HepG2 (cell line): ENCODE measurements around the gene TRIM62. TPM values are rescaled to one million over a fixed set of nuclear protein-coding genes. Genes with fewer than 3 reads are reported as not detected.

Source experiments
- MAF1 ChIP-seq: sonication (generic); formaldehyde crosslinking; IDR thresholded peaks from 2 replicates; pipeline ENCODE4 v1.5.0; 2020; ENCODE audit warnings: missing genetic modification reagents, borderline replicate concordance
- NFIB ChIP-seq: sonication (generic); formaldehyde crosslinking; IDR thresholded peaks from 2 replicates; pipeline ENCODE4 v1.9.0; 2021; ENCODE audit warnings: missing genetic modification reagents, mild to moderate bottlenecking, borderline replicate concordance
- ONECUT2 ChIP-seq: sonication (generic); formaldehyde crosslinking; IDR thresholded peaks from 2 replicates; pipeline ENCODE4 v1.4.0; 2020; ENCODE audit warnings: missing genetic modification reagents
- PRMT3 ChIP-seq: sonication (generic); formaldehyde crosslinking; IDR thresholded peaks from 2 replicates; pipeline ENCODE4 v1.8.1; 2022; ENCODE audit warnings: low read depth, mild to moderate bottlenecking, moderate library complexity, missing genetic modification reagents, borderline replicate concordance
- RBFOX2 ChIP-seq: fragments of 200-400 bp; formaldehyde crosslinking; IDR thresholded peaks from 2 replicates; pipeline ENCODE4 v1.6.1; 2017; ENCODE audit warnings: low read depth, mild to moderate bottlenecking, low read length
- RFXAP ChIP-seq: sonication (generic); formaldehyde crosslinking; IDR thresholded peaks from 2 replicates; pipeline ENCODE4 v1.4.0; 2020; ENCODE audit warnings: missing genetic modification reagents, borderline replicate concordance
- SRSF9 ChIP-seq: fragments of 200-400 bp; formaldehyde crosslinking; IDR thresholded peaks from 2 replicates; pipeline ENCODE4 v1.6.1; 2018; ENCODE audit warnings: borderline replicate concordance, mild to moderate bottlenecking, low read depth, low read length; ENCODE audit not compliant: insufficient read depth, poor library complexity, severe bottlenecking
- ZNF326 ChIP-seq: sonication (generic); formaldehyde crosslinking; IDR thresholded peaks from 2 replicates; pipeline ENCODE4 v1.4.0; 2020; ENCODE audit warnings: missing genetic modification reagents, borderline replicate concordance
- ZNF605 ChIP-seq: sonication (generic); formaldehyde crosslinking; IDR thresholded peaks from 2 replicates; pipeline ENCODE4 v1.8.0; 2022; ENCODE audit warnings: mild to moderate bottlenecking, missing genetic modification reagents
- ZNF878 ChIP-seq: sonication (generic); formaldehyde crosslinking; IDR thresholded peaks from 2 replicates; pipeline ENCODE4 v1.8.1; 2023; ENCODE audit warnings: mild to moderate bottlenecking, missing genetic modification reagents, moderate library complexity
- ZNF879 ChIP-seq: sonication (generic); formaldehyde crosslinking; IDR thresholded peaks from 2 replicates; pipeline ENCODE4 v1.8.1; 2023; ENCODE audit warnings: missing genetic modification reagents
- ZSCAN31 ChIP-seq: sonication (generic); formaldehyde crosslinking; IDR thresholded peaks from 2 replicates; pipeline ENCODE4 v1.5.0; 2020; ENCODE audit warnings: low read depth, mild to moderate bottlenecking, missing genetic modification reagents
- polyA plus RNA-seq, 8 experiments: library from polyadenylated mRNA; depleted of rRNA in 3 of 8; stranded (reverse) in 7 of 8; unstranded in 1 of 8; fragments of >200 nt; fragmentation: Illumina TruSeq in 4 of 8; extraction: Trizol in 4 of 8; gene quantifications; 2 replicates each; pipeline versions ENCODE4 v1.2.1 to v1.2.3, GENCODE V29; 2011 to 2016; ENCODE audit warnings: low read depth in 4 of 8, missing spikeins in 1 of 8, mixed read lengths in 1 of 8; ENCODE audit not compliant: insufficient read depth in 1 of 8
- total RNA-seq, 5 experiments: library from RNA; depleted of rRNA; stranded (reverse); fragments of >200 nt; fragmentation: Illumina TruSeq; extraction: Trizol; gene quantifications; 2 replicates each; pipeline ENCODE4 v1.2.3, GENCODE V29; 2016; ENCODE audit warnings: low read depth in 1 of 5
- TF ChIP-seq, protein P1 (sequence below): sonication (generic); formaldehyde crosslinking; conservative IDR thresholded peaks from 2 replicates; pipeline ENCODE4 v1.4.0; 2020; ENCODE audit warnings: missing genetic modification reagents
- TF ChIP-seq, protein P2 (sequence below): sonication (generic); formaldehyde crosslinking; IDR thresholded peaks from 2 replicates; pipeline ENCODE4 v1.4.0; 2020; ENCODE audit warnings: missing genetic modification reagents
- TF ChIP-seq, protein P3 (sequence below), 2 experiments: fragments of 450-650 bp in 1 of 2; sonication (generic) in 1 of 2; formaldehyde crosslinking; IDR thresholded peaks; 2 replicates each; pipeline versions ENCODE4 v1.5.0 to v1.8.0; 2020 to 2022; ENCODE audit warnings: mild to moderate bottlenecking in 1 of 2, missing genetic modification reagents in 1 of 2
- TF ChIP-seq, protein P4 (sequence below): sonication (generic); formaldehyde crosslinking; IDR thresholded peaks from 2 replicates; pipeline ENCODE4 v1.5.1; 2020; ENCODE audit warnings: missing genetic modification reagents, mild to moderate bottlenecking, borderline replicate concordance
- TF ChIP-seq, protein P5 (sequence below): IDR thresholded peaks from 2 replicates; pipeline ENCODE4 v1.6.1; 2016; ENCODE audit warnings: mild to moderate bottlenecking

TRIM62 gene
- total and polyA plus RNA-seq, 2 of the 13 experiments (the other 11 are each of a cell fraction or from before 2014, with no cell fraction given), result 0.53 to 0.57 TPM

DNA sequence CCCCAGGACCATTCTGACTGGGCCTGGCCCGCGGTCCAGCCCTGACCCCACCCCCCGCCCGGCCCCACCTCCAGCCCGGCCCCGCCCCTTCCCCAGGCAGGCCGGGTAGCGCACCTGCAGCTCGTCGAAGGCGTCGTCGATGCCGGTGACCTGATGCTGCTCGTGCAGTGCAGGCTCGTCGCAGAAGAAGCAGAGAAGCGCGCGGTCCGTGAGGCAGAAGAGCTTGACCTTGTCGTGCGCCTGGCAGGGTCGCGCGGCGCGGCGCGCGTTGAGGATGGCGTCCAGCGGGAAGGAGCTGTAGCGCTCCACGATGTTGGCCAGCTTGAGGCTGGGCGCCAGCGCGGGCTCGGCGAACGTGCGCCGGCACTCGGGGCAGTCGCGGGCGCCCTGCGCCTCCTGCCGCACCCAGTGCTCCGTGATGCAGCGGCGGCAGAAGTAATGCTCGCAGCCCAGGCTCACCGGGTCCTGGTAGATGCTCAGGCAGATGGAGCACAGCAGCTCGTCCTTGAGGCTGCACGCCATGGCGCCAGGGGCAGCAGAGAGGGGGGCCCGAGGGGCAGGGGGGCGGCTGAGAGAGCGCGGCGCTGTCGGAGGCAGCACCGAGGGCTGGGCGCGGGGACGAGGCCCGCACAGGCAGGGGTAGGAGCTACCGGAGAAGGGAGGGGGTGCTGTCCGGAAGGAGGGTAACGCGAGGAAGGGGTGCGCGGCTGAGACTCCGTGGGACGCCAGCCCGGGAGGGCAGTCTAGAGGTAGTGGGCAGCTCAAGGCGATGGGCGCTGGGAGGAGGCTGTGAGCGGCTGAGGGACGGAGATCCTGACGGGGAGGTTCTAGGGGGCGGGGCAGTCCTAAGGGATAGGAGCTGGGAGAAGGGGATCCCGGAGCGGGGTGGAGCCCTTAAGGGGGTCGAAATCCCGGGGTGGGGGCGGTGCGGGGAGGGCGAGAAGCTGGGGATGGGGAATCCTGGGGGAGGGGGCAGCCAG is 642 bp downstream of the TRIM62 start (continued):
- TF ChIP-seq MAF1 (no peak), SRSF9 (no peak), ZNF326 (CRISPR knock-in tag) (no peak), RBFOX2 (peak; percentile 45), NFIB (CRISPR knock-in tag) (no peak), PRMT3 (no peak; the same call in 1 of the 2 replicates), ZNF878 (CRISPR knock-in tag) (no peak), RFXAP (CRISPR knock-in tag) (no peak), ONECUT2 (CRISPR knock-in tag) (no peak), ZNF605 (peak; percentile 69; the same call in 1 of the 2 replicates), ZSCAN31 (CRISPR knock-in tag) (0 out of 2 replicates have a peak, but pooled peaks have one; percentile 17), ZNF879 (CRISPR knock-in tag) (no peak)
- TF ChIP-seq, protein P1, sequence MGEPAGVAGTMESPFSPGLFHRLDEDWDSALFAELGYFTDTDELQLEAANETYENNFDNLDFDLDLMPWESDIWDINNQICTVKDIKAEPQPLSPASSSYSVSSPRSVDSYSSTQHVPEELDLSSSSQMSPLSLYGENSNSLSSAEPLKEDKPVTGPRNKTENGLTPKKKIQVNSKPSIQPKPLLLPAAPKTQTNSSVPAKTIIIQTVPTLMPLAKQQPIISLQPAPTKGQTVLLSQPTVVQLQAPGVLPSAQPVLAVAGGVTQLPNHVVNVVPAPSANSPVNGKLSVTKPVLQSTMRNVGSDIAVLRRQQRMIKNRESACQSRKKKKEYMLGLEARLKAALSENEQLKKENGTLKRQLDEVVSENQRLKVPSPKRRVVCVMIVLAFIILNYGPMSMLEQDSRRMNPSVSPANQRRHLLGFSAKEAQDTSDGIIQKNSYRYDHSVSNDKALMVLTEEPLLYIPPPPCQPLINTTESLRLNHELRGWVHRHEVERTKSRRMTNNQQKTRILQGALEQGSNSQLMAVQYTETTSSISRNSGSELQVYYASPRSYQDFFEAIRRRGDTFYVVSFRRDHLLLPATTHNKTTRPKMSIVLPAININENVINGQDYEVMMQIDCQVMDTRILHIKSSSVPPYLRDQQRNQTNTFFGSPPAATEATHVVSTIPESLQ (CRISPR knock-in tag), result no peak
- TF ChIP-seq, protein P2, sequence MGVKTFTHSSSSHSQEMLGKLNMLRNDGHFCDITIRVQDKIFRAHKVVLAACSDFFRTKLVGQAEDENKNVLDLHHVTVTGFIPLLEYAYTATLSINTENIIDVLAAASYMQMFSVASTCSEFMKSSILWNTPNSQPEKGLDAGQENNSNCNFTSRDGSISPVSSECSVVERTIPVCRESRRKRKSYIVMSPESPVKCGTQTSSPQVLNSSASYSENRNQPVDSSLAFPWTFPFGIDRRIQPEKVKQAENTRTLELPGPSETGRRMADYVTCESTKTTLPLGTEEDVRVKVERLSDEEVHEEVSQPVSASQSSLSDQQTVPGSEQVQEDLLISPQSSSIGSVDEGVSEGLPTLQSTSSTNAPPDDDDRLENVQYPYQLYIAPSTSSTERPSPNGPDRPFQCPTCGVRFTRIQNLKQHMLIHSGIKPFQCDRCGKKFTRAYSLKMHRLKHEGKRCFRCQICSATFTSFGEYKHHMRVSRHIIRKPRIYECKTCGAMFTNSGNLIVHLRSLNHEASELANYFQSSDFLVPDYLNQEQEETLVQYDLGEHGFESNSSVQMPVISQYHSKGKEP (CRISPR knock-in tag), result no peak
- TF ChIP-seq, protein P3, sequence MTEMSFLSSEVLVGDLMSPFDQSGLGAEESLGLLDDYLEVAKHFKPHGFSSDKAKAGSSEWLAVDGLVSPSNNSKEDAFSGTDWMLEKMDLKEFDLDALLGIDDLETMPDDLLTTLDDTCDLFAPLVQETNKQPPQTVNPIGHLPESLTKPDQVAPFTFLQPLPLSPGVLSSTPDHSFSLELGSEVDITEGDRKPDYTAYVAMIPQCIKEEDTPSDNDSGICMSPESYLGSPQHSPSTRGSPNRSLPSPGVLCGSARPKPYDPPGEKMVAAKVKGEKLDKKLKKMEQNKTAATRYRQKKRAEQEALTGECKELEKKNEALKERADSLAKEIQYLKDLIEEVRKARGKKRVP (CRISPR knock-in tag; IDR thresholded peaks at IDR 0.05), result no peak
- TF ChIP-seq, protein P4, sequence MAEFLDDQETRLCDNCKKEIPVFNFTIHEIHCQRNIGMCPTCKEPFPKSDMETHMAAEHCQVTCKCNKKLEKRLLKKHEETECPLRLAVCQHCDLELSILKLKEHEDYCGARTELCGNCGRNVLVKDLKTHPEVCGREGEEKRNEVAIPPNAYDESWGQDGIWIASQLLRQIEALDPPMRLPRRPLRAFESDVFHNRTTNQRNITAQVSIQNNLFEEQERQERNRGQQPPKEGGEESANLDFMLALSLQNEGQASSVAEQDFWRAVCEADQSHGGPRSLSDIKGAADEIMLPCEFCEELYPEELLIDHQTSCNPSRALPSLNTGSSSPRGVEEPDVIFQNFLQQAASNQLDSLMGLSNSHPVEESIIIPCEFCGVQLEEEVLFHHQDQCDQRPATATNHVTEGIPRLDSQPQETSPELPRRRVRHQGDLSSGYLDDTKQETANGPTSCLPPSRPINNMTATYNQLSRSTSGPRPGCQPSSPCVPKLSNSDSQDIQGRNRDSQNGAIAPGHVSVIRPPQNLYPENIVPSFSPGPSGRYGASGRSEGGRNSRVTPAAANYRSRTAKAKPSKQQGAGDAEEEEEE (CRISPR knock-in tag), result no peak
- TF ChIP-seq, protein P5, sequence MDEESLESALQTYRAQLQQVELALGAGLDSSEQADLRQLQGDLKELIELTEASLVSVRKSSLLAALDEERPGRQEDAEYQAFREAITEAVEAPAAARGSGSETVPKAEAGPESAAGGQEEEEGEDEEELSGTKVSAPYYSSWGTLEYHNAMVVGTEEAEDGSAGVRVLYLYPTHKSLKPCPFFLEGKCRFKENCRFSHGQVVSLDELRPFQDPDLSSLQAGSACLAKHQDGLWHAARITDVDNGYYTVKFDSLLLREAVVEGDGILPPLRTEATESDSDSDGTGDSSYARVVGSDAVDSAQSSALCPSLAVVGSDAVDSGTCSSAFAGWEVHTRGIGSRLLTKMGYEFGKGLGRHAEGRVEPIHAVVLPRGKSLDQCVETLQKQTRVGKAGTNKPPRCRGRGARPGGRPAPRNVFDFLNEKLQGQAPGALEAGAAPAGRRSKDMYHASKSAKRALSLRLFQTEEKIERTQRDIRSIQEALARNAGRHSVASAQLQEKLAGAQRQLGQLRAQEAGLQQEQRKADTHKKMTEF (CRISPR knock-in tag), result no peak
